ENCODE results near the gene IMMT.

IMMT gene

GRCh38 chr2:86157009-86157556, 38.2 kb downstream of the IMMT start:
- TF ChIP-seq CTCF (IDR thresholded peaks at IDR 0.05; ENCODE audit: extremely low read depth, insufficient read depth, missing control alignments): no peak
- no peak for DNase-seq (ENCODE audit: low spot score)
- in situ Hi-C loops (cut with MboI; ENCODE audit: low pct_unique_long_range_greater_than_20kb, low sequenced_read_pairs, unreplicated experiment): no loop called here

GRCh38 chr2:86150502-86150901, 44.8 kb downstream of the IMMT start:
- no peak for TF ChIP-seq CTCF (IDR thresholded peaks at IDR 0.05; ENCODE audit: extremely low read depth, insufficient read depth, missing control alignments)
- DNase-seq (ENCODE audit: low spot score): no peak
- in situ Hi-C loops (cut with MboI; ENCODE audit: low pct_unique_long_range_greater_than_20kb, low sequenced_read_pairs, unreplicated experiment): no loop called here

GRCh38 chr2:86147793-86148192, 47.5 kb downstream of the IMMT start:
- no peak for TF ChIP-seq CTCF (IDR thresholded peaks at IDR 0.05; ENCODE audit: extremely low read depth, insufficient read depth, missing control alignments)
- in situ Hi-C loops (cut with MboI; ENCODE audit: low pct_unique_long_range_greater_than_20kb, low sequenced_read_pairs, unreplicated experiment): no loop called here
- DNase-seq (ENCODE audit: low spot score): no peak

- TF ChIP-seq CTCF (IDR thresholded peaks at IDR 0.05; ENCODE audit: extremely low read depth, insufficient read depth, missing control alignments): no peak
- in situ Hi-C loops (cut with MboI; ENCODE audit: low pct_unique_long_range_greater_than_20kb, low sequenced_read_pairs, unreplicated experiment): no loop called here
- no peak for DNase-seq (ENCODE audit: low spot score)
Observed at GRCh38 chr2:86143926-86144685, 51.2 kb downstream of the IMMT start.

GRCh38 chr2:86143307-86143706, 52.0 kb downstream of the IMMT start:
- in situ Hi-C loops (cut with MboI; ENCODE audit: low pct_unique_long_range_greater_than_20kb, low sequenced_read_pairs, unreplicated experiment): no loop called here
- TF ChIP-seq CTCF (IDR thresholded peaks at IDR 0.05; ENCODE audit: extremely low read depth, insufficient read depth, missing control alignments): no peak
- DNase-seq (ENCODE audit: low spot score): no peak

- in situ Hi-C loops (cut with MboI; ENCODE audit: low pct_unique_long_range_greater_than_20kb, low sequenced_read_pairs, unreplicated experiment): no loop called here
- no peak for TF ChIP-seq CTCF (IDR thresholded peaks at IDR 0.05; ENCODE audit: extremely low read depth, insufficient read depth, missing control alignments)
- no peak for DNase-seq (ENCODE audit: low spot score)
Observed at GRCh38 chr2:86142436-86143257, 52.6 kb downstream of the IMMT start.

All from GM13977 (cell line).